Measurements from ENCODE around the gene LTO1. TPM values are rescaled to one million over a fixed set of nuclear protein-coding genes. Genes with fewer than 3 reads are reported as not detected.

The LTO1 gene
- polyA plus RNA-seq, 1 experiment = 13.7 TPM

GRCh38 chr11:69708736-69709401 lies 33.7 kb upstream of the LTO1 start:
- no peak for DNase-seq (ENCODE audit: low read depth)
- no peaks in the 10 kb centered on the region for H3K36me3 ChIP-seq (ENCODE audit: control insufficient read depth, insufficient read depth, low read length)
- ChIA-PET POLR2A (no interaction called here), CTCF (interaction anchor here (0.6 to 1.7 kb wide), 7 partner anchors 9 to 687 kb away, joined by 3 to 5 read pairs (median 3); no protein-coding TSS in a partner anchor)
- no peak for TF ChIP-seq CTCF (IDR thresholded peaks at IDR 0.05; ENCODE audit: insufficient read depth, low read depth, low read length)
- H3K27me3 ChIP-seq (ENCODE audit: control insufficient read depth, insufficient read depth, low read length) = peaks cover 32% of the 10 kb centered on the region
- H3K4me3 ChIP-seq (ENCODE audit: low read depth, low read length) = no peak overlapping the region

DNA sequence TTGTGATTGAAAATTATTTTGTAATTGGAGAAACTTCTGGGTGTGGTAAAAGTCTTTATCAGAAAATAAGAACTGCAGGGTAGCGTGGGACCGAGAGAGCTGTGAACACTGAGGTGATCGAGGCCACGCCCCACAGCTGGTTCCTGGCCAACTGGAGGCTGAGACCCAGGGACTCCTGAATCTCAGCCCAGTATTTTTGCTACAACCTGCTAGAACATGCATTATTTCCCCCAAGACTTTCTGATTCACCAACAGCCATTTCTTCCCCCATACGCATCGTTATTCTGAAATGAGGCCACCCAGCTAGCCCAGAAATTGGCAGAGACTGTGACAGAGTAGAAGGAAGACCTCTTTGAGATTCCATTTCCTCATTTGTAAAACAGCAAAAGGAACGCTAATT lies 32.0 kb upstream of the LTO1 start:
- peaks cover 42% of the 10 kb centered on the region for H3K27me3 ChIP-seq (ENCODE audit: control insufficient read depth, insufficient read depth, low read length)
- no peak for TF ChIP-seq CTCF (IDR thresholded peaks at IDR 0.05; ENCODE audit: insufficient read depth, low read depth, low read length)
- no peaks in the 10 kb centered on the region for H3K36me3 ChIP-seq (ENCODE audit: control insufficient read depth, insufficient read depth, low read length)
- DNase-seq (ENCODE audit: low read depth) = no peak
- H3K4me3 ChIP-seq (ENCODE audit: low read depth, low read length) = no peak overlapping the region
- POLR2A ChIA-PET = no interaction called here
- CTCF ChIA-PET = interaction anchor here (1.4 kb wide), 1 partner anchor 19 kb away, joined by 3 read pairs; no protein-coding TSS in a partner anchor

DNA sequence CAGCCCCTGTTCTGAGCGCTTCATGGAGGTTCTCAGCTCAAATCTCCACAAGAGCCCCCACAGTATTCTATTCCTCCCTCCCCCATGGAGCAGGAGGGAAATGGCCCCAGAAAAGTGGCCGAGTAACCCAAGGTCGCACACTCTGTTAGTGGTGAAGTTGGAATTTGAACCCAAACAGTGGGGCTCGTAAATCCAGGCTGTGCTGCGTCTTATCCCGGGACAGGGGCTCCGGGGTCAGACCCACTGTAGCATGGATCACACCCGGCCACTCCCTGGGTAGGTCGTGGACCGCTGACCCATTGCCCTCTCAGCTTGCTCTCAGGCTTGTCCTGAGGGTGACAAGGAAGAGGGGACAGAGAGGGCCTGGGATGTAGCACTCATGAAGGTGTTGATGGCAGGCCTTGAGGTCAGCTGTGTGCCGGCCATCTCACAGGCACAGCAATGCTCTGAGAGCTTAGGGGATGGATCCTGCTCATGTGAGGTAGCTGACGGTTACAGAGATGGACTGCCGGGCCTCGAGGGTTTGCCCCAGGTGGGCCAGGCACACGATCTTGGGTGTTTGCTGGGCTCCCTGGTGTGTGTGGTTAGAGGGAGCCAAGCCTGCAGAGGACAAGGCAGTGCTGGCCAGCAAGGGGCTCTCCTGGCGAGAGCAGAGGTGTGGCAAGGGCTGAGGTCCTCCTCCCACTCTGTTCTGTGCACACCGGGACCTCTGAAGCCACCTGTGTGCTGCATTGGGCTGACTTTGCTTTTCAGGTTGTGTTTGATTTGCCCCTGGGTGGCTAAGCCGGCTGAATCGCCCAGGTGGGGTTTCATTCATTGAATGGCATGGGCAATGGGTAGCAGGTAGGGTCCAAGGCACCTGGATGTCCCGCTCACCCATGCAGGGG lies 31.0 kb upstream of the LTO1 start:
- Histone ChIP-seq H3K36me3 (ENCODE audit: control insufficient read depth, insufficient read depth, low read length) (no peaks in the 10 kb centered on the region), H3K4me3 (ENCODE audit: low read depth, low read length) (no peak overlapping the region), H3K27me3 (ENCODE audit: control insufficient read depth, insufficient read depth, low read length) (peaks cover 44% of the 10 kb centered on the region)
- DNase-seq (ENCODE audit: low read depth) = no peak
- ChIA-PET POLR2A (no interaction called here), CTCF (interaction anchor here (1.2 to 2.4 kb wide), 5 partner anchors 20 to 183 kb away, joined by 3 to 7 read pairs (median 4); no protein-coding TSS in a partner anchor)
- no peak for TF ChIP-seq CTCF (IDR thresholded peaks at IDR 0.05; ENCODE audit: insufficient read depth, low read depth, low read length)

DNA sequence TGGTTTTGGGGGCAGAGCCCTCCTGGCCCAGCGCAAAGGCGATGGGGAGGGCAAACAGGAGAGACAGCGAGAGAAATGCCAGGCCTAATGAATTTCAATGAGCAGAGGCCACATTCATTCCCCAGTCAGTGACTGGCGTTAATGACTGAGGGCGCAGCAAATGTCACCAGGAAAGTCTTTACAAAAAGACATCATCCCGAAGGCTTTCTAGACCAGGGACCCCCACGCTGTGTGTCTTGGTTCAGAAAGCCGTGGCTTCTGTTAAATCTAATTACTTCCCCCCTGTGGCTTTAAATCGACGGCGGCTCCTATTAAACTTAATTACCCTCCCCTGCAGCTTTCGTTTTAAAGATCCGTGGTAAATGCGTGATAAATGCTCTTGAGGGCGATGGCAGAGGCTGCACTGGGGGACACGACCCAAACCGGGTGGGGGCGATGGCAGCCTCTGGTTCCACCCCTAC lies 30.2 kb upstream of the LTO1 start:
- no peak for DNase-seq (ENCODE audit: low read depth)
- H3K27me3 ChIP-seq (ENCODE audit: control insufficient read depth, insufficient read depth, low read length) = peaks cover 44% of the 10 kb centered on the region
- ChIA-PET CTCF (interaction anchor here (1.2 to 2.4 kb wide), 5 partner anchors 93 to 183 kb away, joined by 3 to 7 read pairs (median 6); no protein-coding TSS in a partner anchor), POLR2A (no interaction called here)
- H3K4me3 ChIP-seq (ENCODE audit: low read depth, low read length) = no peak overlapping the region
- no peaks in the 10 kb centered on the region for H3K36me3 ChIP-seq (ENCODE audit: control insufficient read depth, insufficient read depth, low read length)
- TF ChIP-seq CTCF (IDR thresholded peaks at IDR 0.05; ENCODE audit: insufficient read depth, low read depth, low read length) = no peak

All from BJ (cell line).